ENCODE measurements around the gene FYCO1. TPM values are rescaled to one million over a fixed set of nuclear protein-coding genes. Genes with fewer than 3 reads are reported as not detected.

FYCO1 gene
- polyA plus RNA-seq, 1 donor: 17.5 TPM

DNA sequence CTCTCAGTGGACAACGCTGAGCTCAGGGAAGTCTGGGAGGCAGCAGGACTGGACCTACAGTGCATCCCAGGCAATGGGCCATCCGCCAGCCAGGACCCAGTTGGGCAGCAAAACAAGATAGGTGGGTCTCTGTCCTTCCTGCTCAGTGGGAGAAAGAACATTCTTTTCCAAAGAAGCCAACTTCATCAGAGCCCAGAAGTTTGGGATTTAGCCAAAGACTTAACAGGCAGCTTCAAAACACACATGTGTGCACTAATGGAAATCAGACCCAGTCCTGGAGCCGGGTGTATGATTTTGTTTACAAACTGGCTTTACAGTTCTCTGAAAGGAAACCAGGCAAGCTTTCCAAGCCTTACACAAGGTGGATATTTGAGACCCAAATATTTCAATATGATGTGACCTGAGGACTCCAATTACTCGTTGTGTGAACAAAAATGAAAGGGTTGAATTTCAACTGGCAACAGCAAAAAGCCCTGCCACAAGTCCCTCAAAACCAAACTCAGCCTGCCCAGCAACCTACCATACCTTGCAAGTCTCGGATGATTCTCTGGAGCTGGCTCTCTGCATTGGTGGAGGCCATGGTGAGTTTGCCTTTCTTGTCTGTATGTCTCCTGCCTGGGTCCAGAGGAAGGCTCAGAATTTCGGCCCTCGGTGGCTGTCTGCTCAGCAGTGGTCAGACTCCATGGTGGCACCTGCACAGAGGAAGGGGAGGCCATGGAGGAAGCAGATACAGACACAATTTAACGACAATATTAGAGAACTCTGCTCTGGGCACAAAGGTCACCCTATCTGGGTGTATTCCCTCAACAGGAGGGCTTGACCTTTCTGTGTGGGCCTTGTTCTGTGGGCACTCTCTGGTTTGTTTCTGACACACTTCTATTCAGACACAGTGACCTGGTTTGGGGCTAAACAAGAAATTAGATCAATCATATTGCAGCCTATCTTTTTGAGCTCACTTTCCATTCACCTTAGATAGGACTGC, 11.0 kb downstream of the FYCO1 start:
- DNase-seq: no peak

DNA sequence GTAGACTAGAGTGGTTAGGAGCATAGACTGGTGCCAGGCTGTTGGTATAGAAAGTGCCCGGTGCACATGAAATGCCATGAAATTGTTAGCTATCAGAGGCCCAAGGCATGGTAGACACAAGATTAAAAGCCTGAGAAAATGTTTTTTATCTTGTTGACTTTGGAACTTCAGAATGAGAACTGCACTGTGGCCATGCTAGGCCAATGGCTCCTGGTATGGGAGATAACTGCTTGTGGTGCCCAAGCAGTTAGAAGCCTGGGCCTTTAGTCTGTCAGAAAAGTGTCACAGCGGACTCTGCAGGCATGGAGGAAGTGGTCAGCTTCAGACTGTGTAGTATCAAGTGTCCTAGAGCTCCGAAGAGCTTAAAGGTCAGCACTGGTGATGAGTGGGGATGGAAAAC, 11.9 kb downstream of the FYCO1 start:
- DNase-seq: no peak

- no peak for DNase-seq
These were observed 14.1 kb downstream of the FYCO1 start for GRCh38 chr3:45981346-45982074.

- no peak for DNase-seq
These were observed 14.8 kb downstream of the FYCO1 start for GRCh38 chr3:45980819-45981218.

- DNase-seq: no peak
These were observed 15.3 kb downstream of the FYCO1 start for GRCh38 chr3:45980229-45980813.

DNA sequence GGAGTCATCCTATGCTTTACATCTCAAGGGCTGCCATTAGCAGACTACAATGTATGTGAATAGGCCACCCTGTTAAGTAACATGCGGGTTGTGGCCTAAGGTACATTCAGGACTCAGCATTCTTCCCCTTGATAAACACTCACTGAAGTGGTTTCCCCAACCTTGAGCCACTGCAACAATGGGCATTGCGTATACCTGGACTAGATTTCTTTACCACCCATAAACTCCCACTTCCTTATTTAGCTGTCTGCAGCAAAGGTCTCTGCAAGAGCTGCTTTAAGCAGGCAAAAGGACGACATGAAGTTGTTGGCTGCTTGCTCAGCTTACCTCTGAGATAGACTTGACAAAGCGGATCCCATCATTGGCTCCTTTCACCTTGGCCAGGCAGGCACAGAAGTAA, 16.2 kb downstream of the FYCO1 start:
- no peak for DNase-seq

DNA sequence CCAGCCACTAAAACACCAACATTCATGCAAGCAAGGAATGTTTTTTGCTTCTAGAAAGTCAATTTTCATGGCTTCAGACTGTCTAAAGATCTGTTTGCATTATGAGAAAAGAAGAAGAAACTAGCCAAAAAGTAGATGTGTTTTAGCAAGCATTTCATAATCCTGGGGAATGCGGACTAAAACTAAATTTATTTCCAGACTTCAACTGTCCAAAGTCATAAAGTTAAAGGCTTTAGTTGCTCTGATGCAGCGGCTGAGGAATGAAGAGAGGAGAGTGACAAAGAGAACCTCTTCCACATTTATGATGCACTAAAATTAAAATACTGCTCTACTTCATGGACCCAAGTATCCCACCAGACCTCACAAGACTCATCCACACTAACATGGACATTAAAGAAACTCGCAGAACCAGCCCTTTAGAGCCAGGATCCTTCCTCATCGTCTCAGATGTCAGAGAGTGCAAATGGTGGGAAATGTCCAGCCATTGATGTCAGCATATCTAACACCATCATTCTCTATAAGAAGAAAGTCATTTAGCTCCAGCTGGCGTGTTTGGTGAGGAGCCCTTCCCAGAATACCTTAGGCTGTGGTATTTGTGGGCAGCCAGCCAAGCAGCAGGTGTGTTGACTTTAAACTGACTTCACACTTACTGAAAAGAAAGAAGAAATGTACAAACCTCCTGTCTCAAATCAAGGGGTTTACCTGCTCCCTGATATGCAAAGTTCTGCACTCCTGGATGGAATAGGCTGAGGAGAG, 17.4 kb downstream of the FYCO1 start:
- DNase-seq: no peak

DNA sequence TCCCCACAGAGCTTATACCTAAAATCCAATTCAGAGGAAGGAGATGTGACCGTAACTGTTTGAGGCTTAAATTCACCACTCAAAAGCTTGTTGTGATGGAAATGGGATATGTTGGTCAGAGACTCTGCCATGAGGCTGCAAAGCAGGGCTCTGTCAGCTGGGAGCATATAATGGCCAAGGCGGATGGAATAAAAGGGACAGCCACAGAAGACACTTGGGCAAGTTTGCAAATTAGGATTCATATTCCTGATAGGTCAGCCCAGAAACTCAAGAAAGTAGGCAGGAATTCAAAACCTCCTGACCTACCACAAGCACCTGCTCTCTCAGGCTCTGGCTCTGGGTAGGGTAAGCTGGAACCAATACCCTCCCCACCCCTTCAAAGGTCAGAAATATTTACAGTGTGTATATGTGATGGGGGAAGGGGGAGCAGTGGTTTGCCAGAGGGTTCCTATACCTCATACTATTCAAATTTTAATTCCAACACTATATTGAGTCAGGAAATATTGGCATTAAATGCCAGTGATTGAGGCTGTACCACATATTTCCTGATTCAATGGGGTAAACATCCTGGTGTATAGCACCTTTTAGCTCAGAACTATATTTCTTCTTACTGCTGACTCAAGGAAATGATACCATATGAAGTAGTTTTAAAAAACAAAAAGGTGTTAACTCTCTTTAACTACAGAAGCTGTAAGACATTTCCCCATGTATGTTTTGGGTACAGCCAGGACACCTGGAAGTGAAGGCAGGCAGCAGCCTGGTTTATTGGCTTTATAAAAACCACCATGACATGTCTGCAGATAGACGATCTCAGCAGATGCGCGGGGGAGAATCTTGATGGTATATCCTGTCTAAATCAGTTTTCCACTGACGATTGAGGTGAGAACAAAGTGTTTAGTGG, 19.2 kb downstream of the FYCO1 start:
- DNase-seq: no peak

DNA sequence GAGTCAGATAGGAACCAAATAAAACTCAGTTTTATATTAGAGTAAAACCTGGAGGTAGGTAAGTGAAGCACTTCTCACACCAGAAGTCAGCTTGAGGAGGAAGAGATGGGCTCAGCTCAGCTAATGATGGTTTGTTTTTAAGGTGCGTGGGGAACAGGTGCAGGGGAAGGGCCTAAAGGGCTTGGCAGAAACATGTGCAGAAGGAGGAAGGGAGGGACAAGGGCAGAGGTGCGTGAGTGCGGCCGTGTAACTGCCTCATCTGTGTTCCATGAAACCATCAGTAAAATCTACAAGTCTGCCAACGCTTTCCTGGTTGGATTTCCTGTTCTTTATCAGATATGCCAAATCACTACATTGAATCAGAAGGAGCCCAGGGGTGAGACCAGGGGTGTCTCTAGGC, 19.9 kb downstream of the FYCO1 start:
- no peak for DNase-seq

DNA sequence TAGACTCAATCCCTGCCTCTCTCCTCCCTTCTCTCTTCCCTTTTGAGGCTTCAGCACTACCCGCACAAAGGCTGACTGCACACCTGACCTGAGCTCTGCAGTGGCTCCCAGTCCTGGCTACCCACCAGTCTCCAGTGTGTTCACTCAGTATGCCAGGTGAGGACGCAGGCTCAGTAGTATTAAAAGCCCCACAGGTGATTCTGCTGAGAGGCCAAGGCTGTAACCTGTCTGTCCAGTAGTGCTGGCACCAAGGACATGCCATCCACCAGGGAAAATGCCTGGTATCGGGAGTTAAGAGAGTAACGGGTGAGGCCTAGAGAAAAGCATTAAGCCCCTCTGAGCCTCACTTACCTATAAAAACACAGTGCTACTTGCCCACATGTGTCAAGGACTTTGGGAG, 20.9 kb downstream of the FYCO1 start:
- no peak for DNase-seq

- DNase-seq: no peak
These were observed 22.9 kb downstream of the FYCO1 start for GRCh38 chr3:45972534-45973402.

DNA sequence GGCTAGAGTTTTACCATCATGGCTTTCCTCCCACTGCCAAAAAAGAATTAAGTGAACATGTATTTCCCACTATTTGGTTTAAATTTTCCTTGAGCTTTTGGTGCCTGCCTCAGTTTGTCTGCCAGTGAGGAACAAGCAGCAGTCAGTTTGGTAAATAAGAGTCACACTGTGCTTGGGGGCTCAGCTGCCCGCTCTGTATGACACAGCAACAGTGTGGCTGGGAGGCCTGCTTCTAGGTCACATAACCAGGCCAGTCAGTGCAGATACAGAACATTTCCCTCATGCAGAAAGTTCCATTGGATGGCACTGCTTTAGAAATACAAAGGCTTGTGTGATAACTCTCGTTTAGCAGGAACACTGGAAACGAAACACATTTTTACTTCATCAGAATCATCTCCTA, 25.7 kb downstream of the FYCO1 start:
- DNase-seq: no peak

DNA sequence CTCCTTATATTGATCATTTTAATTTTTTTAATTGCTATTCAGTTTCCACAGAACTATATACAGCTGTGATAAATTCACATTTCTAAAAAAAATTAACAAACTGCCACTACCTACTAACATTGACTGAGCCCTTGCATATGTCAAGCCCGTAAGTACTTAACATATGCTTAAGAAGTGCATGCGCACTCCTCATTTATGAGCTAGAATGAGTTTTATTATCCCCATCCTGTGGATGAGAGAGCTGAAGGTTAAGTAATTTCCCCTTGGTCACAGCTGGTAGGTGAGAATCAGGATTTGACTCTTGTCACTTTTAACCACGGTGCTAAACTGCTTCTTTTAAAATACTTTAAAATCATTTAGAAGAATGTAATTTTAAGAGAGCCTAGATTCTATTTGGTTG, 26.5 kb downstream of the FYCO1 start:
- DNase-seq: no peak

GRCh38 chr3:45968706-45969105, 26.9 kb downstream of the FYCO1 start:
- DNase-seq: no peak

DNA sequence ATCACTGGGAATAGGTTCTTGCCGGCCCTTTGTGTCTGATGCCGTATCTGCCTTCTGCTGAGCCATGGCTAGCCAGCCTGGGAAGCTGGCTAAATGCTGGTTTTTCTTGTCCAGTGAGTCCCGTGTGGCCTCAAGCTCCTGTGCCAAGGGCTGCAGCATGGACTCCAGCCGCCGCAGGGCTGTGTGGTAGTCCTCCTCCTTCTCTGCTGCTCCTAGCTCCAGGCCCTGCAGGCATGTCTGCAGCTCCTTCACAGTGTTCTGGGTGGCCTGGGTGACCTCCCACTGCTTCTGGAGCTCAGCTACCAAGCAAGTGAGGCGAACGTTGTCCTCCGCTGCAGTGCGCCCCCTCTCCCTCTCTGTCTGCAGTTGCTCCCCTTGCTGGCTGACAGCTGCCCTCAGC, 27.5 kb downstream of the FYCO1 start:
- DNase-seq: no peak

DNA sequence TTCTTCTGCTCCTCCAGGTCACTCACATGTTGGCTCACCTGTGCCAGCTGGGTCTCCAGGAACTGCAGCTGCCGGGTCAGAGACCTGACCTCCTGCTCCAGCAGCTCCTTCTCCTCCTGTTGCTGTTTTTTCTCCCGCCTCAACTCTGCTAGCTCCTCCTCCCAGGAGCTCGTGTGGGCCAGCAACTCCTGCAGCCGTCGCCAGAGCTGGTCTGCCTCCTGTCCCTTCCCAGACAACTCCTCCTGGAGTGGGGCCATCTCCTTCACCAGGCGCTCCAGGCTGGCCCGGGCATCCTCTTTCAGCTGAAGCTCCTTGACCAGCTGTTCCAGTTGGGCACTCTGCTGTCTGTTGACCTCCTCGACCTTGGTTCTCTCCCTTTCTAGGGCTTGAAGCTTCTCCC, 27.9 kb downstream of the FYCO1 start:
- no peak for DNase-seq

DNA sequence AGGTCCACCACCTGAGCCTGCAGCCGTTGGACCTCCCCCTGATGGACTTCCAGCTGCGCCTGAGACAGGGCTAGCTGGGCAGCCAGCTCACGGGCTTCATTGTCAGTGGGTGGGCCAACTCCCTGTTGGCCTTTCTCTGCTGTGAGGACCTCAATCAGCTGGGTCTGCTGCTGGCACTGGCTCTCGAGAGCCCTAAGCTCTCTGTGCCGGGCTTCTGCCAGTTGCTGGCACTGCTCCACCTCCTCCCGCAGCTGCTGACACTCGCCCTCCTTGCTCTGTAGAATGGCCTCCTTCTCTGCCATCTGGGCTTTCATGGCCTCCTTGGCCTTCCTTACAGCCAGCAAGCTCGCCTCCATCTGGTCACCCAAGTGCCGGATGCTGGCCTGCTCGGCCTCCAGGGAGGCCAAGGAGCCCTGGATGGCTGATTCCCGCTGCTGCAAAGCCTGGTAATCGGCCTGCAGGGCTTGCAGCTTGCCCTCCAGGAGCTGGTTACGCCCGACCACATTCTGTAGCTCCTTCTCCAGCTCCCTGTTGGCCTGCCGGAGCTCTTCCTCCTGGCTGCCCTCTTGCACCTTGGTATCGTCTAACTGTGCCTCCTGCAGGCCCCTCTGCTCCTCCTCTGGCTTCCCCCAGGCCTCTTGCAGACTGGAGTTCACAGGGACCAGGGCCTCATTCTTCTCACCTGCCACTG, 28.5 kb downstream of the FYCO1 start:
- DNase-seq: no peak

DNA sequence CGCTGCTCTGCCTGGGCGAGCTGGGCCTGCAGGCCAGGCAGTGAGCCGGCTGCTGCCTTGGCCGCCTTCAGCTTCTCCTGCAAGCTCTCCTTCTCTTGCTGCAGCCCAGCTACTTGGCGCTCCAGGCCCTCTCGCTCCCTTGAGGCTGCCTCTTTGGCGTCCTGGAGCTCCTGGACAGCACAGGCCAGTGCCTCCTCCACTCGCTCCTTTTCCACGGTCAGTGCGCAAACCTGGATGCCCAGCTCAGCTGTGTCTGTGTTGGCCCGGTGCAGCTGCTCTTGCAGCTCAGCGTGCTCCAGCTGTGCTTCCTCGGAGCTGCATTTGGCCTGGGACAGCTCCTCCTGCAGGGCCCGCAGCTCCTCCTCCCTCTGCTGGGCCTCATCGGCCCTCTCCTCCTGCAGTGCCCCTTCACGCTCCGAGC, 29.2 kb downstream of the FYCO1 start:
- DNase-seq: no peak

GRCh38 chr3:45965653-45966052, 30.0 kb downstream of the FYCO1 start:
- no peak for DNase-seq
